T-helper 22 cell (primary cell): ENCODE data around the gene CCDC57.

Experiments
- DNase-seq: peaks from one replicate; pipeline ENCODE4 v3.0.0-alpha.2; 2020; ENCODE audit warnings: low read depth

Gene CCDC57

GRCh38 chr17:82091264-82092066 lies 121.2 kb downstream of the CCDC57 start:
- no peak for DNase-seq

- no peak for DNase-seq
Observed at GRCh38 chr17:82090549-82091263, 121.9 kb downstream of the CCDC57 start.

GRCh38 chr17:82089723-82090548 lies 122.7 kb downstream of the CCDC57 start:
- no peak for DNase-seq

- DNase-seq = no peak
Observed at GRCh38 chr17:82088838-82089722, 123.6 kb downstream of the CCDC57 start.

- no peak for DNase-seq
Observed at GRCh38 chr17:82087961-82088837, 124.4 kb downstream of the CCDC57 start.

- DNase-seq = no peak
Observed at GRCh38 chr17:82086941-82087906, 125.4 kb downstream of the CCDC57 start.

GRCh38 chr17:82085931-82086764 lies 126.5 kb downstream of the CCDC57 start:
- no peak for DNase-seq

GRCh38 chr17:82085031-82085861 lies 127.4 kb downstream of the CCDC57 start:
- DNase-seq = no peak

GRCh38 chr17:82084373-82085030 lies 128.1 kb downstream of the CCDC57 start:
- DNase-seq = no peak

- DNase-seq = no peak
Observed at GRCh38 chr17:82083533-82084359, 128.9 kb downstream of the CCDC57 start.

GRCh38 chr17:82083009-82083408 lies 129.6 kb downstream of the CCDC57 start:
- DNase-seq = no peak

GRCh38 chr17:82082456-82082855 lies 130.2 kb downstream of the CCDC57 start:
- DNase-seq = no peak

- no peak for DNase-seq
Observed at GRCh38 chr17:82081966-82082365, 130.7 kb downstream of the CCDC57 start.

GRCh38 chr17:82081546-82081945 lies 131.1 kb downstream of the CCDC57 start:
- DNase-seq = no peak

GRCh38 chr17:82080789-82081464 lies 131.7 kb downstream of the CCDC57 start:
- DNase-seq = no peak
